Motor neuron (in vitro differentiated cells): ENCODE measurements around the gene SH2D5. TPM values are rescaled to one million over a fixed set of nuclear protein-coding genes. Genes with fewer than 3 reads are reported as not detected.
"Not testable (repeated sequence)": the region's sequence is repeated elsewhere in the genome, so short reads cannot be mapped to it uniquely, and the experiment has no call there.

Experiments used
- ATAC-seq, 8 experiments: fragments of 200-7000 bp; cut with Tn5 transposase; replicated peaks in 6 of 8; 2 replicates each; pipeline ENCODE4 v1.8.0; 2021; ENCODE audit warnings: mild to moderate bottlenecking in 8 of 8, moderate library complexity in 8 of 8
- H3K27ac ChIP-seq, 2 donors: fragments of 250-450 bp; sonication (Bioruptor Pico); 2 replicates each; pipeline ENCODE4 v1.9.0; 2021; ENCODE audit warnings: antibody characterized with exemption in 2 of 2, mild to moderate bottlenecking in 2 of 2, moderate library complexity in 1 of 2
- H3K4me1 ChIP-seq, 2 donors: fragments of 250-450 bp; sonication (Bioruptor Pico); replicated peaks in 1 of 2; 2 replicates each; pipeline ENCODE4 v1.6.1; 2021; ENCODE audit warnings: antibody characterized with exemption in 2 of 2, mild to moderate bottlenecking in 2 of 2, moderate library complexity in 1 of 2
- H3K4me3 ChIP-seq, 5 donors: fragments of 250-450 bp; sonication (Bioruptor Pico); 2 replicates each; pipeline ENCODE4 v1.9.0; 2021; ENCODE audit warnings: antibody characterized with exemption in 5 of 5, mild to moderate bottlenecking in 5 of 5, moderate library complexity in 4 of 5
- WGBS, 10 experiments: fragments of 450-650 bp; shearing (Covaris generic); methylation state at CpG; one replicate each; pipeline ENCODE4 v1.0.0; 2022; 5-methylcytosine and 5-hydroxymethylcytosine counted together
- in situ Hi-C, 9 experiments: fragments of 400-800 bp; cut with MboI; loops; one replicate each; pipeline ENCODE4 v1.15.0; 2021; ENCODE audit warnings: low sequenced_read_pairs in 9 of 9, low pct_unique_long_range_greater_than_20kb in 2 of 9; ENCODE audit not compliant: unreplicated experiment in 9 of 9
- total RNA-seq, 8 experiments: library from RNA; unstranded; fragments of 300-600 nt; gene quantifications; 2 replicates each; pipeline versions ENCODE4 v1.2.3 to v1.2.4, GENCODE V29; 2022

SH2D5 gene
- total RNA-seq, 8 experiments from 2014 or later: 0.31 to 8.0 (median 2.9) TPM

DNA sequence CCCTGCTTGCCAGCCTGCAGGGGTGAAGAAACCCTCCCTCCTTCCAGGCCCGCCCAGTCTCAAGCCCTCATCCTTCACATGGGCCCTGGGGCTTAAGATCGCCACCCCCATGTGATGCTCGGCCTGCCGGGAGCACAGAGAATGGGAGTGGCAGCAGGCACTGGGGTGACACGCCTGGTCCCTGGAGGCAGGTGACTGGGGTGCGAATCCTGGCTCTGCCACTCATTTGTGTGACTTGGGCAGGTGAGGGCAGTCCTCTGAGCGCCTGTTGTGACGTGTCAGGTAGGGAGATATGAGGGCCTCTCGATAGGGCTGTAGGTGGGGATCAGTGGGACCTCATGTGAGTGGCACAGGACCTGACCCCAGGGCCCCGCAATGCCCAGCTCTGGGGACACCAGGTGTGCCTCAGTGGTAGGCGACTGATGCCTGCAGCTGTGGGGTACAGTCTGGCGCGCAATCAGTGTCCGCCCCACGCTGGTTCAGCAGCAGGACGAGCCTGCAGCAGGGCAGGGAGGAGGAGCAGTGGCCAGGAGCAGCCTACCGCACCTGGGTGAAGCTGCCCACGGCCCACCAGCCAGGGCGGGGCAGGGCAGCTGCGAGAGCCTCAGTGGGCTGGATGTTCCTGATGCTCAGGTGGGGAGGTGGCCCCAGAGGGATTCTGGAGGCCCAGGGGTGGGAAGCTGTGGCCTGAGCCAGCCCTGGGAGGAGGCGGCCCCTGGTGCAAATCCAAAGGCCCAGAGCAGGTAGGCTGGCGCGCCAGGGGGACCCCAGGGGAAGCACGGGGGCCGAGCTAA, 6.2 kb downstream of the SH2D5 start:
- H3K4me3 ChIP-seq: no peak overlapping the region
- ATAC-seq: no peak
- 78 to 94% (median 93%) methylated on average over 2 to 9 of the region's 25 CpGs; no CpG with 5 or more reads in 6 of the 10 experiments for WGBS, 10 experiments
- H3K4me1 ChIP-seq: peaks cover 9 to 11% of the 10 kb centered on the region in 2 donors
- H3K27ac ChIP-seq: no peak overlapping the region
- in situ Hi-C loops: no loop called here

- H3K27ac ChIP-seq: no peak overlapping the region
- H3K4me1 ChIP-seq: peaks cover 7 to 8% of the 10 kb centered on the region in 2 donors
- no peak overlapping the region for H3K4me3 ChIP-seq
- in situ Hi-C loops: no loop called here
- peak in 7 of 8 experiments; percentile 29 to 64 (median 36) for ATAC-seq
- WGBS, 10 experiments: 70 to 100% (median 93%) methylated on average over 1 to 21 of the region's 29 CpGs; no CpG with 5 or more reads in 3 of the 10 experiments
Measured at GRCh38 chr1:20725189-20726117, 7.0 kb downstream of the SH2D5 start.

- H3K4me1 ChIP-seq: no peaks in the 10 kb centered on the region
- ATAC-seq: peak in 1 of 8 experiments; percentile 11
- WGBS, 10 experiments: 17 to 100% (median 89%) methylated on average over 1 to 9 of the region's 17 CpGs; no CpG with 5 or more reads in 4 of the 10 experiments
- H3K4me3 ChIP-seq: no peak overlapping the region
- H3K27ac ChIP-seq: no peak overlapping the region
- in situ Hi-C loops: no loop called here
Measured at GRCh38 chr1:20724364-20725188, 7.9 kb downstream of the SH2D5 start.

- 80 to 100% (median 90%) methylated on average over 1 to 17 of the region's 35 CpGs; no CpG with 5 or more reads in 4 of the 10 experiments for WGBS, 10 experiments
- ATAC-seq: no peak
- in situ Hi-C loops: no loop called here
Measured at GRCh38 chr1:20723537-20724363, 8.8 kb downstream of the SH2D5 start.

DNA sequence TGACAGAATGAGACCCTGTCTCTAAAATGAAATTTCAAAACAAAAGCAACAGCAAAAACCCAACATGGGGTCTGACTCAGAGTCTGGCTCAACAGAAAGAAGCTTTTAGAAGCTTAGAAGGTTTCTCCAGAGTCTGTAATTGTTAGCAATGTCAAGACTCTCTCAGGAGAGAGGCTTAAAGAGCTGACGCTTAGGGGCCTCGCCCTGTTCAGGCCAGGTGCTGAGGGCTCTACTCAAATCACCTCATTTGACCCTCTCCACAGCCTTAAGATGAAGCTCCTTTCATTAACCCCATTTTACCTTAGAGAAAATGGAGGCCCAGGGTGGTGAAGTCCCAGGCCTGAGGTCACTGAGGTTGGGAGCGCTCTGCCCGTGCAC, 9.4 kb downstream of the SH2D5 start:
- no peak overlapping the region for H3K27ac ChIP-seq
- peaks cover 0 to 2% of the 10 kb centered on the region in 2 donors for H3K4me1 ChIP-seq
- ATAC-seq: no peak
- no peak overlapping the region for H3K4me3 ChIP-seq
- in situ Hi-C loops: no loop called here
- WGBS, 10 experiments: 80 to 100% (median 100%) methylated on average over 1 to 4 of the region's 4 CpGs; no CpG with 5 or more reads in 3 of the 10 experiments

More at GRCh38 chr1:20723537-20724363, 8.8 kb downstream of the SH2D5 start:
- H3K4me1 ChIP-seq: no peaks in the 10 kb centered on the region
- no peak overlapping the region for H3K27ac ChIP-seq
- no peak overlapping the region for H3K4me3 ChIP-seq

- ATAC-seq: no peak
- H3K27ac ChIP-seq: no peak overlapping the region
- in situ Hi-C loops: no loop called here
- H3K4me3 ChIP-seq: no peak overlapping the region
- WGBS, 10 experiments: 0 to 100% (median 89%) methylated on average over 1 to 7 of the region's 29 CpGs; no CpG with 5 or more reads in 2 of the 10 experiments
- H3K4me1 ChIP-seq: peaks cover 3 to 11% of the 10 kb centered on the region in 2 donors
Measured at GRCh38 chr1:20721117-20722061, 11.1 kb downstream of the SH2D5 start.

DNA sequence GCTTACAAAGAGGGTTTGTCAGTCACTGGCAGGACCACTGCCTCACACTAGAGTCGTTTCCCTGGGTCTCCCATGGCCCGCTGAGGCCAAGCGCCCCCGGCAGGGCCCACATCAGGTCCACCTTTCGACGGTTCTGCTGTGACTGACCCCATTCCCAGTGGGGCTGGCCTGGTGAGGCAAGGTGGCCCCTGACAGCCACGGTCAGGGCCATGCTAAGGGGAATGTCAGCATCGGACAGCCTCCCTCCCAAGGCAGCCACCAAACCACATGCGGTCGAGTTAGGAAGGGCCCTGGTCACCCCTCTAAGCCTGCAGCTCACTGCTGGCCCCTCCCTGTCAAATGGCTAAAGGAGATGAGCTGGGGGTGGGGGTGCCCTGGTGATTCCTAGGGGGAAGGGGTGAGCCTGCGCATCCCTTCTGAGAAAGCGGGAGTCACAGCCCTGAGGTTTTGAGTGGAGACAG, 11.8 kb downstream of the SH2D5 start:
- 20 to 100% (median 83%) methylated on average over 1 to 5 of the region's 12 CpGs; no CpG with 5 or more reads in 4 of the 10 experiments for WGBS, 10 experiments
- in situ Hi-C loops: no loop called here

GRCh38 chr1:20719871-20720620, 12.5 kb downstream of the SH2D5 start:
- 0 to 92% (median 70%) methylated on average over 1 to 5 of the region's 5 CpGs; no CpG with 5 or more reads in 4 of the 10 experiments for WGBS, 10 experiments
- in situ Hi-C loops: no loop called here

More for the DNA sequence above, 11.8 kb downstream of the SH2D5 start:
- no peak for ATAC-seq
- Histone ChIP-seq H3K4me1 (peaks cover 3 to 11% of the 10 kb centered on the region in 2 donors), H3K27ac (no peak overlapping the region), H3K4me3 (no peak overlapping the region)

GRCh38 chr1:20719261-20719660, 13.2 kb downstream of the SH2D5 start:
- no peak for ATAC-seq
- in situ Hi-C loops: no loop called here
- H3K4me1 ChIP-seq: peaks cover 3 to 11% of the 10 kb centered on the region in 2 donors
- no peak overlapping the region for H3K27ac ChIP-seq
- 34 to 100% (median 89%) methylated on average over 1 to 5 of the region's 8 CpGs; no CpG with 5 or more reads in 1 of the 10 experiments for WGBS, 10 experiments
- no peak overlapping the region for H3K4me3 ChIP-seq

More at GRCh38 chr1:20719871-20720620, 12.5 kb downstream of the SH2D5 start:
- Histone ChIP-seq H3K4me3 (no peak overlapping the region), H3K27ac (no peak overlapping the region), H3K4me1 (peaks cover 3 to 11% of the 10 kb centered on the region in 2 donors)
- no peak for ATAC-seq

GRCh38 chr1:20718343-20718882, 14.1 kb downstream of the SH2D5 start:
- H3K4me1 ChIP-seq: peaks cover 3 to 11% of the 10 kb centered on the region in 2 donors
- 47 to 90% (median 66%) methylated on average over 2 to 12 of the region's 17 CpGs; no CpG with 5 or more reads in 4 of the 10 experiments for WGBS, 10 experiments
- ATAC-seq, in situ Hi-C loops, H3K27ac ChIP-seq: not testable (repeated sequence)
- peak overlapping the region; percentile 43 to 59 (median 47) for H3K4me3 ChIP-seq
